NB4 (cell line): ENCODE results near the gene FOXP1.

Experiments used
- MYC ChIP-seq: IDR thresholded peaks from 2 replicates; pipeline ENCODE4 v1.6.1; 2011; ENCODE audit warnings: low read depth, low read length
- TF ChIP-seq, protein P1 (sequence below): IDR thresholded peaks from one replicate; pipeline ENCODE4 v1.5.1; 2012; ENCODE audit warnings: low read depth, low read length

DNA sequence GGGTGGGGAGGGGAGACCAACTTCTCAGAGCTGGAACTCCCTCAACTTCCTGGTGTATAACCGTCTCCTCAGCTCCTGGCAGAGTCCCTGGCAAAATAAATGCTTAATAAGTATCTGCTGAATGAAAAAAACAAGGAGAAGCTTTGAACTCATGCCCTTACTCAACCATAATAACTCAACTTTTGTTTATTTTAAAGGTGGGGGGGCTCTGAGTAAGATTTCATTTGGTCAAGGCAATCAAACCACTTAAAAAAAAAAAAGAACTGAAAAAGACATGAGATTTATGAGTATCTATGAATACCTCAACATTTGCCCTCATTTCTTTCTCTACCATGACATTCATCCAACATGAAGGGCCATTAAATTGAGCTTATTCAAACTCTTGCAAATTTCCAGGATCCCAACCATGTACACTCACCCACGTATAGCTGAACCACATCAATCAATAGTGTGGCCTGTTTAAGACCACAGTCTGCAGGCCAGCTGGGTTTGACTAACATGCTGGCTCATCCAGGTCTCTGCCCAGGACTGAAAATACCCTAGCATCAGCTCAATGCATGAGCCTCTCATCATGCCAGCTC, 157.9 kb downstream of the FOXP1 start:
- TF ChIP-seq, protein P1, sequence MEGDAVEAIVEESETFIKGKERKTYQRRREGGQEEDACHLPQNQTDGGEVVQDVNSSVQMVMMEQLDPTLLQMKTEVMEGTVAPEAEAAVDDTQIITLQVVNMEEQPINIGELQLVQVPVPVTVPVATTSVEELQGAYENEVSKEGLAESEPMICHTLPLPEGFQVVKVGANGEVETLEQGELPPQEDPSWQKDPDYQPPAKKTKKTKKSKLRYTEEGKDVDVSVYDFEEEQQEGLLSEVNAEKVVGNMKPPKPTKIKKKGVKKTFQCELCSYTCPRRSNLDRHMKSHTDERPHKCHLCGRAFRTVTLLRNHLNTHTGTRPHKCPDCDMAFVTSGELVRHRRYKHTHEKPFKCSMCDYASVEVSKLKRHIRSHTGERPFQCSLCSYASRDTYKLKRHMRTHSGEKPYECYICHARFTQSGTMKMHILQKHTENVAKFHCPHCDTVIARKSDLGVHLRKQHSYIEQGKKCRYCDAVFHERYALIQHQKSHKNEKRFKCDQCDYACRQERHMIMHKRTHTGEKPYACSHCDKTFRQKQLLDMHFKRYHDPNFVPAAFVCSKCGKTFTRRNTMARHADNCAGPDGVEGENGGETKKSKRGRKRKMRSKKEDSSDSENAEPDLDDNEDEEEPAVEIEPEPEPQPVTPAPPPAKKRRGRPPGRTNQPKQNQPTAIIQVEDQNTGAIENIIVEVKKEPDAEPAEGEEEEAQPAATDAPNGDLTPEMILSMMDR = no peak
- no peak for TF ChIP-seq MYC
